ENCODE measurements around the gene HYOU1.
A peak's percentile ranks its signal among the peaks of the same experiment; 100 is the strongest.
"Not testable (repeated sequence)": the region's sequence is repeated elsewhere in the genome, so short reads cannot be mapped to it uniquely, and the experiment has no call there.

Gene HYOU1

GRCh38 chr11:119041821-119042514 lies 15.0 kb downstream of the HYOU1 start:
- DNase-seq, result no peak

- not testable (repeated sequence) for DNase-seq
Measured at GRCh38 chr11:119039471-119039870, 17.5 kb downstream of the HYOU1 start.

GRCh38 chr11:119038884-119039283 lies 18.1 kb downstream of the HYOU1 start:
- DNase-seq, result no peak

- no peak for DNase-seq
Measured at GRCh38 chr11:119034813-119035212, 22.2 kb downstream of the HYOU1 start.

GRCh38 chr11:119033421-119033820 lies 23.6 kb downstream of the HYOU1 start:
- not testable (repeated sequence) for DNase-seq

- no peak for DNase-seq
Measured at GRCh38 chr11:119031912-119032280, 25.1 kb downstream of the HYOU1 start.

GRCh38 chr11:119030329-119031047 lies 26.5 kb downstream of the HYOU1 start, which contains the start of gene SLC37A4:
Gene SLC37A4, minus strand, starts transcription at chr11:119030877.
- peak; percentile 97 for DNase-seq

- no peak for DNase-seq
Measured at GRCh38 chr11:119030029-119030328, 27.0 kb downstream of the HYOU1 start.

- no peak for DNase-seq
Measured at GRCh38 chr11:119029340-119030028, 27.5 kb downstream of the HYOU1 start.

GRCh38 chr11:119029069-119029339 lies 28.0 kb downstream of the HYOU1 start:
- no peak for DNase-seq

GRCh38 chr11:119028346-119029068 lies 28.5 kb downstream of the HYOU1 start:
- DNase-seq, result no peak

GRCh38 chr11:119027561-119028345 lies 29.3 kb downstream of the HYOU1 start:
- DNase-seq, result no peak

GRCh38 chr11:119026970-119027369 lies 30.0 kb downstream of the HYOU1 start:
- DNase-seq, result no peak

GRCh38 chr11:119025978-119026766 lies 30.8 kb downstream of the HYOU1 start:
- no peak for DNase-seq

GRCh38 chr11:119025541-119025940 lies 31.5 kb downstream of the HYOU1 start:
- DNase-seq, result no peak

GRCh38 chr11:119025099-119025473 lies 31.9 kb downstream of the HYOU1 start:
- no peak for DNase-seq

- DNase-seq, result no peak
Measured at GRCh38 chr11:119024430-119025098, 32.4 kb downstream of the HYOU1 start.

- DNase-seq, result no peak
Measured at GRCh38 chr11:119023741-119024140, 33.3 kb downstream of the HYOU1 start.

- no peak for DNase-seq
Measured at GRCh38 chr11:119021631-119022030, 35.4 kb downstream of the HYOU1 start.

GRCh38 chr11:119019996-119020395 lies 37.0 kb downstream of the HYOU1 start:
- DNase-seq, result no peak

All from fibroblast of upper back skin (primary cell).